GM21723 (cell line): Measurements from ENCODE around the gene TEDDM1.
"Not testable (repeated sequence)": the region's sequence is repeated elsewhere in the genome, so short reads cannot be mapped to it uniquely, and the experiment has no call there.

Experiments used
- ATAC-seq: cut with Tn5 transposase; IDR thresholded peaks from one replicate; pipeline ENCODE4 v1.9.1; 2021; ENCODE audit warnings: mild to moderate bottlenecking, moderate library complexity; ENCODE audit not compliant: unreplicated experiment

TEDDM1 gene

GRCh38 chr1:182400567-182400966 is at the start of gene TEDDM1:
TEDDM1 (minus strand) TSS chr1:182400667; CDS start chr1:182400485, 182 bp downstream.
- ATAC-seq = no peak

- ATAC-seq = no peak
Measured at GRCh38 chr1:182450087-182450486, 49.6 kb upstream of the TEDDM1 start, which contains the start of gene RGSL1. RGSL1 (plus strand) TSS chr1:182450146; CDS start chr1:182450166, 20 bp downstream.

- ATAC-seq = no peak
Measured at GRCh38 chr1:182447660-182448059, 47.2 kb upstream of the TEDDM1 start.

- ATAC-seq = not testable (repeated sequence)
Measured at GRCh38 chr1:182447124-182447523, 46.7 kb upstream of the TEDDM1 start.

- peak; percentile 70 for ATAC-seq
Measured at GRCh38 chr1:182446033-182446669, 45.7 kb upstream of the TEDDM1 start.

- ATAC-seq = no peak
Measured at GRCh38 chr1:182444497-182444896, 44.0 kb upstream of the TEDDM1 start.

GRCh38 chr1:182442333-182442732 is 41.9 kb upstream of the TEDDM1 start:
- no peak for ATAC-seq

GRCh38 chr1:182441719-182442118 is 41.3 kb upstream of the TEDDM1 start:
- ATAC-seq = no peak

GRCh38 chr1:182438326-182438725 is 37.9 kb upstream of the TEDDM1 start:
- no peak for ATAC-seq

- ATAC-seq = no peak
Measured at GRCh38 chr1:182433580-182433979, 33.1 kb upstream of the TEDDM1 start.

- no peak for ATAC-seq
Measured at GRCh38 chr1:182431278-182431677, 30.8 kb upstream of the TEDDM1 start.

GRCh38 chr1:182430263-182431068 is 30.0 kb upstream of the TEDDM1 start:
- ATAC-seq = peak; percentile 44

GRCh38 chr1:182428043-182428442 is 27.6 kb upstream of the TEDDM1 start:
- ATAC-seq = peak; percentile 33

- ATAC-seq = peak; percentile 73
Measured at GRCh38 chr1:182426442-182427430, 26.3 kb upstream of the TEDDM1 start.

GRCh38 chr1:182415789-182416188 is 15.3 kb upstream of the TEDDM1 start:
- no peak for ATAC-seq

GRCh38 chr1:182413969-182414368 is 13.5 kb upstream of the TEDDM1 start:
- ATAC-seq = no peak

- ATAC-seq = no peak
Measured at GRCh38 chr1:182413486-182413885, 13.0 kb upstream of the TEDDM1 start.

- ATAC-seq = no peak
Measured at GRCh38 chr1:182410620-182411273, 10.3 kb upstream of the TEDDM1 start.

GRCh38 chr1:182410138-182410537 is 9.7 kb upstream of the TEDDM1 start:
- ATAC-seq = no peak

GRCh38 chr1:182408435-182409075 is 8.1 kb upstream of the TEDDM1 start:
- no peak for ATAC-seq
